Keratinocyte (primary cell): Measurements from ENCODE around the gene SPEF1. TPM values are rescaled to one million over a fixed set of nuclear protein-coding genes. Genes with fewer than 3 reads are reported as not detected.
A peak's percentile ranks its signal among the peaks of the same experiment; 100 is the strongest.
"Not testable (repeated sequence)": the region's sequence is repeated elsewhere in the genome, so short reads cannot be mapped to it uniquely, and the experiment has no call there.

ENCODE experiments used
- DNase-seq: peaks from one replicate; pipeline ENCODE4 v3.0.0-alpha.2; 2011; ENCODE audit warnings: low read depth, missing footprints, low spot score
- FAIRE-seq: peaks from 2 replicates; lab custom pipeline; 2011; peaks lifted over from hg19 to GRCh38; lab: Jason Lieb, UNC
- H2AFZ ChIP-seq: 2 replicates; pipeline ENCODE4 v1.6.0; 2012; ENCODE audit warnings: low read length, control low read depth, inconsistent platforms; ENCODE audit not compliant: control insufficient read depth
- H3K27ac ChIP-seq: 2 replicates; pipeline ENCODE4 v1.5.1; 2011; ENCODE audit warnings: low read length; ENCODE audit not compliant: control insufficient read depth, insufficient read depth
- H3K27me3 ChIP-seq: 3 replicates; pipeline ENCODE4 v1.6.0; 2011; ENCODE audit warnings: low read length; ENCODE audit not compliant: control insufficient read depth, insufficient read depth; ENCODE audit errors: extremely low read depth
- H3K36me3 ChIP-seq, 2 experiments: 2 replicates in 1 of 2; 3 replicates in 1 of 2; pipeline ENCODE4 v1.5.1; 2011; ENCODE audit warnings: low read length in 2 of 2, mild to moderate bottlenecking in 1 of 2; ENCODE audit not compliant: control insufficient read depth in 2 of 2, insufficient read depth in 2 of 2; ENCODE audit errors: extremely low read depth in 1 of 2
- H3K4me1 ChIP-seq: 3 replicates; pipeline ENCODE4 v1.5.1; 2011; ENCODE audit warnings: low read length; ENCODE audit not compliant: control insufficient read depth, insufficient read depth; ENCODE audit errors: extremely low read depth
- H3K4me2 ChIP-seq: 3 replicates; pipeline ENCODE4 v1.6.0; 2011; ENCODE audit warnings: low read depth, low read length; ENCODE audit not compliant: control insufficient read depth, insufficient read depth; ENCODE audit errors: extremely low read depth
- H3K4me3 ChIP-seq, 3 experiments: fragments of 200-600 bp in 1 of 3; sonication (generic) in 1 of 3; 2 replicates in 2 of 3; 3 replicates in 1 of 3; pipeline ENCODE4 v1.5.1; 2011 to 2016; ENCODE audit warnings: low read length in 3 of 3, mild to moderate bottlenecking in 3 of 3, control low read depth in 2 of 3, inconsistent platforms in 1 of 3, low read depth in 1 of 3, mixed read lengths in 1 of 3, mixed run types in 1 of 3, moderate library complexity in 1 of 3; ENCODE audit not compliant: control insufficient read depth in 2 of 3, insufficient read depth in 2 of 3; ENCODE audit errors: extremely low read depth in 1 of 3
- H3K79me2 ChIP-seq: 2 replicates; pipeline ENCODE4 v1.6.0; 2012; ENCODE audit warnings: low read length; ENCODE audit not compliant: control insufficient read depth, insufficient read depth
- H3K9ac ChIP-seq: 3 replicates; pipeline ENCODE4 v1.6.0; 2011; ENCODE audit warnings: low read length; ENCODE audit not compliant: control insufficient read depth, insufficient read depth; ENCODE audit errors: extremely low read depth
- H3K9me1 ChIP-seq: 3 replicates; pipeline ENCODE4 v1.6.0; 2011; ENCODE audit warnings: low read length; ENCODE audit not compliant: control insufficient read depth, insufficient read depth; ENCODE audit errors: extremely low read depth
- H3K9me3 ChIP-seq: 2 replicates; pipeline ENCODE4 v1.5.1; 2012; ENCODE audit warnings: low read depth, low read length; ENCODE audit not compliant: control insufficient read depth
- H4K20me1 ChIP-seq: 3 replicates; pipeline ENCODE4 v1.6.0; 2011; ENCODE audit warnings: low read length; ENCODE audit not compliant: control insufficient read depth, insufficient read depth; ENCODE audit errors: extremely low read depth
- CTCF ChIP-seq, 3 experiments: IDR thresholded peaks in 1 of 3; conservative IDR thresholded peaks in 1 of 3; optimal IDR thresholded peaks in 1 of 3; 2 replicates in 2 of 3; 3 replicates in 1 of 3; pipeline versions ENCODE3 to v1.5.1; 2011; ENCODE audit warnings: low read length in 3 of 3, mild to moderate bottlenecking in 3 of 3, moderate library complexity in 2 of 3, control low read depth in 1 of 3, inconsistent platforms in 1 of 3; ENCODE audit not compliant: insufficient read depth in 2 of 3; ENCODE audit errors: extremely low read depth in 1 of 3
- EZH2 ChIP-seq: IDR thresholded peaks from one replicate; pipeline ENCODE4 v1.6.1; 2012; ENCODE audit warnings: inconsistent platforms, mild to moderate bottlenecking, low read length, moderate library complexity
- dilution Hi-C: fragments of 300-500 bp; cut with MboI; formaldehyde crosslinking; loops from one replicate; pipeline ENCODE4 v1.7.0; 2020; ENCODE audit warnings: low sequenced_read_pairs; ENCODE audit not compliant: extremely low pct_ligation_motif_present
- polyA minus RNA-seq, 3 experiments: library from RNA; depleted of rRNA, polyadenylated mRNA; stranded (reverse); fragments of >200 nt; gene quantifications; 1 replicate in 1 of 3; 2 replicates in 1 of 3; 3 replicates in 1 of 3; pipeline ENCODE4 v1.2.3, GENCODE V29; 2011
- polyA plus RNA-seq, 5 experiments: library from polyadenylated mRNA; depleted of rRNA in 3 of 5; stranded (reverse) in 3 of 5; stranded (forward) in 1 of 5; unstranded in 1 of 5; fragments of >200 nt; gene quantifications; 1 replicate in 1 of 5; 2 replicates in 3 of 5; 3 replicates in 1 of 5; pipeline versions ENCODE4 v1.2.1 to v1.2.3, GENCODE V29; 2011 to 2012; ENCODE audit warnings: missing spikeins in 2 of 5, low read depth in 1 of 5, low replicate concordance in 1 of 5

Gene SPEF1, protein sequence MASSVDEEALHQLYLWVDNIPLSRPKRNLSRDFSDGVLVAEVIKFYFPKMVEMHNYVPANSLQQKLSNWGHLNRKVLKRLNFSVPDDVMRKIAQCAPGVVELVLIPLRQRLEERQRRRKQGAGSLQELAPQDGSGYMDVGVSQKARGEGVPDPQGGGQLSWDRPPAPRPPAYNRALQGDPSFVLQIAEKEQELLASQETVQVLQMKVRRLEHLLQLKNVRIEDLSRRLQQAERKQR
- polyA plus RNA-seq (0.06 to 0.09 TPM (median 0.07 TPM) in 3 replicates), polyA minus RNA-seq (not detected in 3 replicates)
- not detected for polyA plus RNA-seq (2011; ENCODE audit: low read depth)
- polyA plus RNA-seq (2011; cell fraction: cytosol; rRNA removed): 0.06 TPM in 1 of 2 replicates, not detected in the other
- polyA plus RNA-seq (2011; cell fraction: nucleus; rRNA removed): 0.15 TPM in 2 replicates
- not detected in 2 replicates for polyA plus RNA-seq (2012; ENCODE audit: low replicate concordance)
- not detected for polyA minus RNA-seq (2011; cell fraction: cytosol; rRNA and poly(A)+ RNA removed)
- polyA minus RNA-seq (2011; cell fraction: nucleus; rRNA and poly(A)+ RNA removed): not detected in 2 replicates

- Histone ChIP-seq H3K36me3 (peaks cover 0 to 9% of the 10 kb centered on the region in 2 experiments), H3K9ac (peak within 1 kb of the TSS; percentile 56), H3K27me3 (peaks cover 10% of the 10 kb centered on the region), H3K4me2 (peak within 1 kb of the TSS; percentile 83), H3K27ac (no peak within 1 kb of the TSS), H3K4me1 (peaks cover 40% of the 10 kb centered on the region), H3K9me1 (peaks cover 4% of the 10 kb centered on the region), H3K79me2 (peaks cover 31% of the 10 kb centered on the region), H3K9me3 (no peaks in the 10 kb centered on the region), H3K4me3 (peak within 1 kb of the TSS; percentile 34 to 58 (median 39)), H2AFZ (peak within 1 kb of the TSS; percentile 50), H4K20me1 (peaks cover 21% of the 10 kb centered on the region)
- dilution Hi-C loops: no loop called here
- DNase-seq (no peak), FAIRE-seq (peak; percentile 95)
- TF ChIP-seq EZH2 (no peak), CTCF (optimal IDR thresholded peaks at IDR 0.05 in 1 of 3, IDR thresholded peaks at IDR 0.05 in 1 of 3, conservative IDR thresholded peaks at IDR 0.05 in 1 of 3; ENCODE audit: extremely low read depth in 1 of 3, insufficient read depth in 2 of 3, low read length in 3 of 3) (peak; percentile 18 to 65 (median 20))
These were observed at the start of gene SPEF1 for GRCh38 chr20:3781153-3781910. SPEF1 (minus strand) TSS chr20:3781448; CDS start chr20:3781287, 161 bp downstream.

- H3K36me3 ChIP-seq, H2AFZ ChIP-seq, H3K4me1 ChIP-seq, H3K9me3 ChIP-seq, H3K27ac ChIP-seq, H4K20me1 ChIP-seq, H3K4me3 ChIP-seq, FAIRE-seq, H3K79me2 ChIP-seq, H3K4me2 ChIP-seq, DNase-seq, H3K9ac ChIP-seq, H3K27me3 ChIP-seq, H3K9me1 ChIP-seq, dilution Hi-C loops: not testable (repeated sequence)
These were observed 48.6 kb upstream of the SPEF1 start for GRCh38 chr20:3829891-3830290.
